CD4-positive, alpha-beta T cell treated with Interferon alpha-2 for 1 hour (primary cell): Measurements from ENCODE around the gene IL22RA2.

Experiments
- DNase-seq, 2 donors: peaks; one replicate each; pipeline ENCODE4 v3.0.0-alpha.2; 2020 to 2022

The IL22RA2 gene

GRCh38 chr6:137193256-137194070 lies 20.0 kb upstream of the IL22RA2 start:
- no peak for DNase-seq

GRCh38 chr6:137192821-137193220 lies 19.4 kb upstream of the IL22RA2 start:
- no peak for DNase-seq

GRCh38 chr6:137191670-137192069 lies 18.2 kb upstream of the IL22RA2 start:
- no peak for DNase-seq

- no peak for DNase-seq
Observed at GRCh38 chr6:137191236-137191635, 17.8 kb upstream of the IL22RA2 start.

GRCh38 chr6:137190583-137191094 lies 17.2 kb upstream of the IL22RA2 start:
- DNase-seq = no peak

GRCh38 chr6:137188855-137189254 lies 15.4 kb upstream of the IL22RA2 start:
- DNase-seq = no peak

- no peak for DNase-seq
Observed at GRCh38 chr6:137185290-137185689, 11.8 kb upstream of the IL22RA2 start.

GRCh38 chr6:137182654-137183073 lies 9.2 kb upstream of the IL22RA2 start:
- DNase-seq = no peak

- no peak for DNase-seq
Observed at GRCh38 chr6:137181891-137182653, 8.6 kb upstream of the IL22RA2 start.

- no peak for DNase-seq
Observed at GRCh38 chr6:137177611-137178010, 4.2 kb upstream of the IL22RA2 start.

GRCh38 chr6:137176729-137177128 lies 3.3 kb upstream of the IL22RA2 start:
- no peak for DNase-seq

GRCh38 chr6:137175868-137176245 lies 2.4 kb upstream of the IL22RA2 start:
- DNase-seq = no peak

GRCh38 chr6:137175157-137175867 lies 1.9 kb upstream of the IL22RA2 start:
- DNase-seq = no peak

- no peak for DNase-seq
Observed at GRCh38 chr6:137172734-137173431, 561 bp downstream of the IL22RA2 start.

GRCh38 chr6:137171824-137172733 lies 1.4 kb downstream of the IL22RA2 start:
- DNase-seq = no peak

GRCh38 chr6:137171053-137171374 lies 2.4 kb downstream of the IL22RA2 start:
- no peak for DNase-seq

- DNase-seq = no peak
Observed at GRCh38 chr6:137170266-137171052, 3.0 kb downstream of the IL22RA2 start.

GRCh38 chr6:137167702-137168377 lies 5.6 kb downstream of the IL22RA2 start:
- DNase-seq = no peak

GRCh38 chr6:137166247-137167098 lies 7.0 kb downstream of the IL22RA2 start:
- peak in 1 of 2 donors; percentile 3 for DNase-seq
